K562 treated with DMSO at 1 percent for 48 hours (cell line): ENCODE measurements around the gene POU4F3. TPM values are rescaled to one million over a fixed set of nuclear protein-coding genes. Genes with fewer than 3 reads are reported as not detected.

Experiments
- total RNA-seq: library from RNA; unstranded; fragments of 300-600 nt; gene quantifications from 2 replicates; pipeline ENCODE4 v1.2.3, GENCODE V29; 2022; ENCODE audit warnings: low replicate concordance; ENCODE audit errors: extremely low read depth

POU4F3 gene, protein sequence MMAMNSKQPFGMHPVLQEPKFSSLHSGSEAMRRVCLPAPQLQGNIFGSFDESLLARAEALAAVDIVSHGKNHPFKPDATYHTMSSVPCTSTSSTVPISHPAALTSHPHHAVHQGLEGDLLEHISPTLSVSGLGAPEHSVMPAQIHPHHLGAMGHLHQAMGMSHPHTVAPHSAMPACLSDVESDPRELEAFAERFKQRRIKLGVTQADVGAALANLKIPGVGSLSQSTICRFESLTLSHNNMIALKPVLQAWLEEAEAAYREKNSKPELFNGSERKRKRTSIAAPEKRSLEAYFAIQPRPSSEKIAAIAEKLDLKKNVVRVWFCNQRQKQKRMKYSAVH
- not detected in 2 replicates for total RNA-seq

DNA sequence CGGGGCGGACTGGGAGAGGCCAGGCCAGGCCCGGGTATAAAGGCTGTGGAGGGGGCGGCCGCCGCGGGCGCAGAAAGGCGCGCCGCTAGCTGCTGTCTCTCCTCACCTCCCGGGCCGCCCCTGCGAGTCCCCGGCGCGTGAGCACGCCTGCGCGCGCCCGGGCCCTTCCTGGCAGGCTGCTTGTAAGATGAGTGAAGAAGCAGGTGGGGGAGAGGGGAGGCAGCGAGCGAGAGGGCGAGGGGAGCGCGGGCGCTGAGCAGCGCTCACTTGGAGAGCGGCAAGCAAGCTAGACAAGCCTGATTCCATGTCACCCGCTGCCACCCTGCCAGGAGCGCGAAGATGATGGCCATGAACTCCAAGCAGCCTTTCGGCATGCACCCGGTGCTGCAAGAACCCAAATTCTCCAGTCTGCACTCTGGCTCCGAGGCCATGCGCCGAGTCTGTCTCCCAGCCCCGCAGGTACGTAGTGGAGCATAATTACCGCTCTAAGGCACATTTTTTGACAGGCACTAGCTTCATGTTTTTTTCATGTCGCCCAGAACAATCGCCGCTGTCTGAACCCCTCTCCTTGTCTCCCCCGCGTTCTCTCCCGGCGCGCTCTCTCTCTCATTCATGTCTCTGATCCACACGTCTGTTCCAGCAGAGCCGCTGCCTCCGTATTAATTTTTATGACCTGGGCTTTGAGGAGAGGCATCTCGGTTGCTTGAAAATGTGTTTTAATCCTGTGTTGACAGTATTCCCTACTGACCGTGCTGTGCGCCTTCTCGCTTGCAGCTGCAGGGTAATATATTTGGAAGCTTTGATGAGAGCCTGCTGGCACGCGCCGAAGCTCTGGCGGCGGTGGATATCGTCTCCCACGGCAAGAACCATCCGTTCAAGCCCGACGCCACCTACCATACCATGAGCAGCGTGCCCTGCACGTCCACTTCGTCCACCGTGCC, at the start of gene POU4F3:
Gene POU4F3, plus strand, starts transcription at position 66 of the 941 bp plus-strand sequence. Its CDS starts 274 bp downstream, at position 340.

Other genes starting within 250 kb of the POU4F3 start
- gene PLAC8L1, start 233.3 kb upstream of the POU4F3 start, total RNA-seq: not detected in 2 replicates
- gene LARS1, start 156.2 kb upstream of the POU4F3 start, total RNA-seq: 335 TPM in 1 of 2 replicates, not detected in the other
- gene RBM27, start 135.2 kb upstream of the POU4F3 start, total RNA-seq: not detected in 2 replicates
- not detected in 2 replicates for gene TCERG1, start 108.5 kb downstream of the POU4F3 start, total RNA-seq
- not detected in 2 replicates for gene GPR151, start 177.4 kb downstream of the POU4F3 start, total RNA-seq